ENCODE measurements around the gene MALT1. TPM values are rescaled to one million over a fixed set of nuclear protein-coding genes. Genes with fewer than 3 reads are reported as not detected.

Gene MALT1
- total RNA-seq, 2 donors from 2014 or later: 34.0 to 70.8 TPM

DNA sequence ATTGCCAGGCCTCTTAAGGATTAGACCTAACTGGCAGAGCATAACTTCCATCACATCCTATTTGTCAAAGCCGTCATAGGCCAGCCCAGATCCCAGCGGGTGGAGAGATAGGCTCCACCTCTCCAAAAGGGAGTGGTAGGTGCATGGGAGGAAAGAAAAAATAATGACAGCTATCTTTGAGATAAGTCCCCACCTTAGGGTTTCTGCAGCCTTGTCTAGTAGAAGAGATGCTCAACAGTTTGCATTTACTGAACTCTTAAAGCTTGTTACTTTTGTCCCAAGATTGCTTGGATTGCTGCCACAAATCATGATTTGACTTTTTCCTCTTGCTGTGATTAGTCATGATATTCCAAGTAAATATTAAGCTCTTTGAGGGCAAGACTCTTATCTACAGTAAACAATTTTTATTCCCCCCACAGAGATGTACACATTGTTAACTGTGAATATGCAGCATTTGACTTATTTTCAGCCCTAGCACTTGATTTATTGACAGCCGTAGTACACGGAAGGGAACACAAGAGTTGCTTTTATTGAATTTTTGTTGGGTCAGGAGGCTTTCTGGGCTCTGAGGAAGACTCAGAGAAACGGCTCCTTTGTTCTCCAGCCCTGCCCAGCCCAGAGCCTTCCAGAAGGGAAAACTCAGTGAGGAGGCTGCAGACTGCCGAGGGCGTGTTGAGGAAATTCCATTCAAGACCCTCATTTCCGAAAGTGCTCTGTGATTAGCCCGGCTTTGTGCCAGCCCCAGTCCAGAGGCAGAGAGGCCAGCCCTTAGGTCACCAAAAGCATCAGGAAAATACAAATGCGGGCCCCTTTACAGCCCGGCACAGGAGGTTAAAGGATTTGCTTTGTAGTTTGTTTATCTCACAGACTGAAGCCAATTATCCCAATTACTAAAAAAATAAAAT, 118.0 kb downstream of the MALT1 start:
- ATAC-seq (no peak), DNase-seq (ENCODE audit: low spot score in 2 of 2) (no peak)
- no peaks in the 10 kb centered on the region for H3K9me3 Mint-ChIP-seq
- H3K27ac Mint-ChIP-seq: no peak overlapping the region
- H3K36me3 Mint-ChIP-seq: no peaks in the 10 kb centered on the region

DNA sequence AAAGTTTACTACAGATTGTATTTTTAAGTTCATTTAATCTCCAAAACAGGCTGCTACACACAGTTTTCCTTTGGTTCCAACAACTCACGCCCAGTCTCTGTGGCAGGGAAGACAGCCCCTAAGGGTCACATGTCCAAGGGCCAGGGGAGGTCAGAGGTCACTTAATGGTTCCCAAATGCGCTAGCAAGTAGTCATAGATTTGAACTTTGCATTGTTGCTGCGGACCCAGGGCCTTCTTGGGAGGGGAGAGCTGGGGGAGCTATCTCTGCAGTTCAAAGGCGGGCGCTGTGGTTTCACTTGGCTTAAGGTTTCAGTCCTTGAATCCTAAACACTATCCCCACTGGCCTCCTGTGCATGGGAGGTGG, 118.6 kb downstream of the MALT1 start:
- H3K27ac Mint-ChIP-seq: no peak overlapping the region
- H3K36me3 Mint-ChIP-seq: no peaks in the 10 kb centered on the region

DNA sequence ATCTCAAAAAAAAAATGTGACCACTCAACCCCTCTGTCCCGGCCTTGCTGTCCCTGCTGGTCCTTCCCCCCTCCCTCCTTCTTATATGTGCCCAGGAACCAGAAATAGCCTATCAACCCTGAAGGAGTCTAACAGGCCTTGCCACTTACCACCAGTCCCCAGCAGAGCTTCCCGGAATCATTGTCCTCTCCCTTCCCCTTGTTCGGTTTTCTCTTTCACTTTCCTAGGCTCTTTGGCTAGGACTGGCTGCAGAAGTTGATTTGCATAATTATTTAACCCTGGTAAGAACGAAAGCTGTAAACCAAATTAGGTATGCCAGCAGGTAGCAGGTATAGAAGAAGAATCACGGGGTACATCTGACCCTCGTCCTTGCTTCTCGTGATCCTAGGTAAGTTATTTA, 120.8 kb downstream of the MALT1 start:
- H3K9me3 Mint-ChIP-seq: no peaks in the 10 kb centered on the region
- ATAC-seq (no peak), DNase-seq (ENCODE audit: low spot score in 2 of 2) (no peak)
- no peak overlapping the region for H3K27ac Mint-ChIP-seq
- H3K36me3 Mint-ChIP-seq: no peaks in the 10 kb centered on the region

More for the DNA sequence above, 118.6 kb downstream of the MALT1 start:
- H3K9me3 Mint-ChIP-seq: no peaks in the 10 kb centered on the region
- ATAC-seq (no peak), DNase-seq (ENCODE audit: low spot score in 2 of 2) (no peak)

DNA sequence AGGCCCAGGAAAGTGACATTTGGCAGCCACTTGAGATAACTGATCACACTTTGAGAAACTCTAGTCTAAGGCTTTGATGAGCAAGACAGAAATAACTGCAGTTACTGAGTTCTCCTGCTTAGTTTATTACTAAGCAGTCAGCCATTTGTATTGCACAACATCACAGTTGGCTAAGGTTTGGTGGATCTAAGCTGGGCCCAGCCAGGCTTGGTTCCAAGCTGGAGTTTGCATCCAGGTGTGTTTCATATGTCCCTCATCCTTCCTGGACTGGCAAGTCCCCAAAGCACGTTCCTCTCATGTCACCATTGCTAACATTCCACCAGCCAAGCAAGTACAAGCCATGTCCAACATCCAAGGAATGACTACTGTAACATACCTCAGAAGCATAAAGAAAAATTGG, 122.1 kb downstream of the MALT1 start:
- Mint-ChIP-seq H3K36me3 (no peaks in the 10 kb centered on the region), H3K27ac (no peak overlapping the region), H3K9me3 (no peaks in the 10 kb centered on the region)
- DNase-seq (ENCODE audit: low spot score in 2 of 2): no peak
- ATAC-seq: no peak

DNA sequence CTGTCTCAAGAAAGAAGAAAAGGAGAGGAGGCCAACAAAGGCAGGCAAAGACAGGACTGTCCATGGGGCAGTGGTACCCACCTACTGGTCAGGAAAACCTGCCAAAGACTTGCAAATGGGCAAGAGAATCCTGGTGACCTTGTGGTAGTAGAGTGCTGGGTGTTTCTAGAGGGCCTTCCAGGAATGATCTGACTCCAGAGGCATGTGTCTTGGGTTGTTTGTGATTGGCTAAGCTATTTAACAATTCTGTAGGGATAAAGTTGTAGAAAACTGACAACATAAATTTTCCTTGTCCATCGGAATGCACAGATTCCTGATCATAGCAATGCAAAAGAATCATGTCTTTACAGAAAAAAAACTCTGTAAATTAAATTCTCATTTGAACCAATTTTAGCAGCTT, 125.0 kb downstream of the MALT1 start:
- H3K27ac Mint-ChIP-seq: no peak overlapping the region
- DNase-seq (ENCODE audit: low spot score in 2 of 2) (no peak), ATAC-seq (no peak)
- H3K9me3 Mint-ChIP-seq: no peaks in the 10 kb centered on the region
- no peaks in the 10 kb centered on the region for H3K36me3 Mint-ChIP-seq

DNA sequence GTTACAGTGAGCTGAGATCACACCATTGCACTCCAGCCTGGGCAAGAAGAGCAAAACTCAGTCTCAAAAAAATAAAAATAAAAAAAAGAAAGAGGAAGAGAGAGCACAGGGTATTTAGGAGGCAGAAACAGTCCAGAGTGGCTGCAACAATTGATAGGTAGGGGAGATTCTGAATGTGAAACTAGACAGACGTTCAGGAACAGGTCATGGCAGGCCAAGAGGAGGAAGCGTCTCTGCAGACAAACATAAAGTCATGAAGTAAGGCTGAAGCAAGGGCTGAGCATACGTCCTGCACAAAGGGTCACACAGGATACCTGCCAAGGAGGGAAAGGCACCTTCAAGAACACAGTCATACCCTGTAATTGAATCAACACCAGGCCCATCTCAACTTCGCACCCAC, 129.3 kb downstream of the MALT1 start:
- ATAC-seq (no peak), DNase-seq (ENCODE audit: low spot score in 2 of 2) (no peak)
- H3K27ac Mint-ChIP-seq: no peak overlapping the region
- H3K36me3 Mint-ChIP-seq: no peaks in the 10 kb centered on the region
- H3K9me3 Mint-ChIP-seq: no peaks in the 10 kb centered on the region

DNA sequence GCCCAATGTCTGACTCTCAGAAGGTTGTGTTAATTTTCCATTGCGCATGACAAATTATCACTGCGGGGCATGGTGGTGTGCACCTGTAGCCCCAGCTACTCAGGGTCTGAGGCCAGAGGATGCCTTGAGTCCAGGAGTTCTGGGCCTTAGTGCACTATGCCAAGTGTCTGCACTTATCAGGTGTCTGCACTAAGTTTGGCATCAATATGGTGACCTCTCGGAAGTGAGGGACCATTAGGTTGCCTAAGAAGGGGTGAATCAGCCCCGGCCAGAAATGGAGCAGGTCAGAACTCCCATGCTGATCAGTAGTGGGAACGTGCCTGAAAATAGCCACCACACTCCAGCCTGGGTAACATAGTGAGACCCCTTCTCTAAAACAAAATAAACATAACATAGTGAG, 131.7 kb downstream of the MALT1 start:
- DNase-seq (ENCODE audit: low spot score in 2 of 2) (no peak), ATAC-seq (no peak)
- no peaks in the 10 kb centered on the region for H3K9me3 Mint-ChIP-seq
- no peak overlapping the region for H3K27ac Mint-ChIP-seq
- H3K36me3 Mint-ChIP-seq: no peaks in the 10 kb centered on the region

DNA sequence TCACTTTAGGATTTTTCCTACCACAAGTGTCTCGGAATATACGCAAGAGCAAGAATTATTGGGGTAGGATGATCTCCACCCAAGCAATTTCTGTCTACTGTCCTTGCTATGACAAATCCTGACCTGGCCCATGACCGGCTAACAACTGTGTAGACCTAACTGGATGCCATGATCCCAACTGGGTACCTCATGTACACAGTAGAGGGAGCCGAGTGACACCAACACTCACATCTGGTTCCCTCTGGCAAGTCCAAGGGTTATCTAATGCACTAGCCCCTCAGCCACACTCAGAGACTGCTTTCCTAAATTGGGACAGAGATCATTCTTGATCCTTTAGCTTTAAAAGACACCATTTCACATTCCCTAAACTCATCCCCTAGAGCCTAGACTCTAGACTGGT, 132.7 kb downstream of the MALT1 start:
- ATAC-seq: no peak
- Mint-ChIP-seq H3K36me3 (no peaks in the 10 kb centered on the region), H3K9me3 (no peaks in the 10 kb centered on the region)

More for the DNA sequence above, 132.7 kb downstream of the MALT1 start:
- no peak for DNase-seq (ENCODE audit: low spot score in 2 of 2)
- no peak overlapping the region for H3K27ac Mint-ChIP-seq

Other genes starting within 250 kb of the MALT1 start
- gene ALPK2, start 42.4 kb upstream of the MALT1 start, total RNA-seq: 1 to 10 TPM in 1 of 2 donors, under 1 TPM in 1; 0.43 to 1.1 TPM
- 1 to 10 TPM; 2.1 to 7.0 TPM for gene ZNF532, start 193.4 kb downstream of the MALT1 start, total RNA-seq

Measured in activated naive CD4-positive, alpha-beta T cell treated with anti-CD3 and anti-CD28 coated beads, Interleukin-2, amount 50 U/mL, for 72 hours (primary cell).